SHP77 treated with DMSO at 0.1 percent for 48 hours (cell line): Measurements from ENCODE around the gene NDFIP2.
"Not testable (repeated sequence)": the region's sequence is repeated elsewhere in the genome, so short reads cannot be mapped to it uniquely, and the experiment has no call there.

ENCODE experiments used
- DNase-seq: peaks from one replicate; lab custom pipeline; 2025; lab: John Stamatoyannopoulos, UW

NDFIP2 gene

DNA sequence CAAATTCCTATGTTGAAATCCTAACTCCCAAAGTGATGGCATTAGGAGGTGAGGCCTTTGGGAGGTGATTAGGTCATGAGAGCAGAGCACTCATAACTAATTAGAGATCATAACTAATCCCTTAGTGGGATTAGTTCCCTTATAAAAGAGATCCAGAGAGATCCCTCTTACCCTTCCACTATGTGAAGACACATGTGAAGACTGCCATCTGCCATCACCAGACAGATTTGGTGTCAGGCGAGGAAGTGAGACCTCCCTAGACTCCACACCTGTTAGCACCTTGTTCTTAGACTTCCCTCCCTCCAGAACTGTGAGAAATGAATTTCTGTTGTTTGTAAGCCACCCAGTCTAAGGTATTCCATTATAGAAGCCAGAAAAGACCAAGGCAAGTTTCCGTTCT, 112.2 kb downstream of the NDFIP2 start:
- DNase-seq: no peak

GRCh38 chr13:79593641-79594275, 112.8 kb downstream of the NDFIP2 start:
- no peak for DNase-seq

DNA sequence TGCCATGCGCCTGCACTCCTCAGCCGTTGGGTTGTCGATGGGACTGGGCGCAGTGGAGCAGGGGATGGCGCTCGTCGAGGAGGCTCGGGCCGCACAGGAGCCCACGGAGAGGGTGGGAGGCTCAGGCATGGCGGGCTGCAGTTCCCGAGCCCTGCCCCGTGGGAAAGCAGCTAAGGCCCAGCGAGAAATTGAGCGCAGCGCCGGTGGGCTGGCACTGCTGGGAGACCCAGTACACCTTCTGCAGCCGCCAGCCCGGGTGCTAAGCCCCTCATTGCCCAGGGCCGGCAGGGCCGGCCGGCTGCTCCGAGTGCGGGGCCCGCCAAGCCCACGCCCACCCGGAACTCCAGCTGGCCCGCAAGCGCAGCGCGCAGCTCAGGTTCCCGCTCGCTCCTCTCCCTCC, 119.2 kb downstream of the NDFIP2 start:
- not testable (repeated sequence) for DNase-seq

DNA sequence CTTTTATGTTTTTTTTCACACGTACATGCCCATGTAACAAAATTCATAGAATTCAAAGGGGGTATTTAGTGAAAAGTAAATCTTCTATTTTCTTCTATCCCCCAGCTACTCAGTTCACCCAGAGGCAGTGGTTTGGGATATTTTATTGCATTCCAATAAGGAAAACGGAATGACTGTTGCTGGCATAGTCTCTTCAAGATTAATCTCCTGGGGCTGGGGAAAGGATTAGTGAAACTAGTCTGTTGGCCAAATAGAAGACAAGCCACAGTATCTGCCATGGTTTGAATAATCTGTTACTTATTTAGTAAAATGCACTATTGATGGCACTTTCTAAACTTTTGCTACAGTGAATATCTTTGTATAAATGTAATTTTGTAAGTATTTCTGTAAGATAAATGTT, 122.0 kb downstream of the NDFIP2 start:
- no peak for DNase-seq

DNA sequence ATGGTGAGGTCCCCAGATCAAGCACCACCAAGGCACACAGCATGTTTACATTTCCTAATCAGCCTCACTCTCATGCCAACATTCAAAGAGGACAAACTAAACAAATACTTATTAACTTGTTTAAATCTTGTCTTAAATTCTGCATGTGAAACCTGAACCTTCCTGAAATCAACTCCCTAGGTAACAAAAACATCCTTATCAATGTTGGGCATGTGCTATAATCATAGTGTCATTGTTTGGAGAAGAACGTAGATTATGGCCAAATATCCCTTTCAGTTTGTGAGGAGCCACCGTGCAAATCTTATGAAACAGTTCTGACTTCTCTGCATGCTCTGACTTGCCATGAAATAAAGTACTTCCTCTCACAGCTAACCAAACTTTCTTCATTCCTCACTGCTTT, 123.8 kb downstream of the NDFIP2 start:
- DNase-seq: no peak
